Thyroid gland (tissue), 4 donors: Measurements from ENCODE around the gene PGLYRP3. TPM values are rescaled to one million over a fixed set of nuclear protein-coding genes. Genes with fewer than 3 reads are reported as not detected.

Experiments used
- DNase-seq, 2 donors: peaks; one replicate each; pipeline ENCODE4 v3.0.0-alpha.2; 2019
- H3K27ac ChIP-seq, 3 donors: fragments of 200-600 bp; sonication (generic); 1 replicate in 2 of 3; 2 replicates in 1 of 3; pipeline ENCODE4 v1.5.1; 2016 to 2019; ENCODE audit warnings: mild to moderate bottlenecking in 1 of 3, moderate library complexity in 1 of 3
- H3K27me3 ChIP-seq: fragments of 200-600 bp; sonication (generic); one replicate; pipeline ENCODE4 v1.5.1; 2019
- H3K36me3 ChIP-seq, 2 donors: fragments of 200-600 bp; sonication (generic); one replicate each; pipeline ENCODE4 v1.5.1; 2016 to 2019
- H3K4me1 ChIP-seq, 2 donors: fragments of 200-600 bp; sonication (generic); one replicate each; pipeline ENCODE4 v1.5.1; 2017 to 2019
- H3K4me3 ChIP-seq, 3 donors: fragments of 200-600 bp; sonication (generic); replicated peaks in 1 of 3; 1 replicate in 2 of 3; 2 replicates in 1 of 3; pipeline ENCODE4 v1.5.1; 2016; ENCODE audit warnings: mild to moderate bottlenecking in 1 of 3
- H3K9me3 ChIP-seq: fragments of 200-600 bp; sonication (generic); one replicate; pipeline ENCODE4 v1.5.1; 2017
- POLR2A ChIP-seq, 2 donors: fragments of 450-650 bp; IDR thresholded peaks; one replicate each; pipeline ENCODE4 v1.6.1; 2017; ENCODE audit warnings: antibody characterized with exemption in 2 of 2, mild to moderate bottlenecking in 2 of 2, moderate library complexity in 1 of 2
- WGBS, 2 donors: methylation state at CpG; one replicate each; pipeline ENCODE4 v1.1.5; 2017; 5-methylcytosine and 5-hydroxymethylcytosine counted together
- intact Hi-C: fragments of 100-400 bp; cut with DNase I; formaldehyde crosslinking; loops from one replicate; pipeline ENCODE4 v1.15.1; 2023
- total RNA-seq, 4 donors: library from RNA; depleted of rRNA; stranded (reverse); fragments of >200 nt; gene quantifications; one replicate each; pipeline ENCODE4 v1.2.3, GENCODE V29; 2016
- TF ChIP-seq, protein P1 (sequence below), 6 experiments: fragments of 200-600 bp in 3 of 6; fragments of 450-650 bp in 3 of 6; sonication (generic) in 3 of 6; IDR thresholded peaks; one replicate each; pipeline ENCODE4 v1.5.1; 2016 to 2019; ENCODE audit warnings: antibody characterized with exemption in 6 of 6, mild to moderate bottlenecking in 2 of 6, inconsistent platforms in 1 of 6, moderate library complexity in 1 of 6

PGLYRP3 gene
- total RNA-seq, 4 donors from 2014 or later, result not detected

DNA sequence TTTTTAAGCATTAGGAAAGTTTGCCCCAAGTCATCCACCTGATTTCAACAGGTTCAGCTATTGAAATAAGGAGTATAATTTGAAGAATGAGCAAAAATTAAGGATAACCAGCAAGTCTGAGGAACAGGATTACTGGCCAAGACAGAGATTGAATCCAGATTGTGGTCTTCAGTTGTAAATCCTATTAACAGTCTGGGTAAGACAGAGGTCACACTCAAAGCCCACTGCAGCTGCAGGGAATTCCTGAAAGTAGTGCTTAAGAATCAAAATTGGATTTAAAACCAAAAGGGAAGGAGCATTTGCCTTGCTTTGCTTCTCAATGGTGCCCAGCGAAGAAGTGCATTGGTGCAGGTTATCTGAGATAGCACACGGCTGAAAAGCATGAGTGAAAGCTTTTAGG, 59.7 kb downstream of the PGLYRP3 start:
- H3K4me3 ChIP-seq, result no peak overlapping the region
- no peak overlapping the region for H3K27ac ChIP-seq
- H3K4me1 ChIP-seq, result no peaks in the 10 kb centered on the region
- TF ChIP-seq, protein P1, sequence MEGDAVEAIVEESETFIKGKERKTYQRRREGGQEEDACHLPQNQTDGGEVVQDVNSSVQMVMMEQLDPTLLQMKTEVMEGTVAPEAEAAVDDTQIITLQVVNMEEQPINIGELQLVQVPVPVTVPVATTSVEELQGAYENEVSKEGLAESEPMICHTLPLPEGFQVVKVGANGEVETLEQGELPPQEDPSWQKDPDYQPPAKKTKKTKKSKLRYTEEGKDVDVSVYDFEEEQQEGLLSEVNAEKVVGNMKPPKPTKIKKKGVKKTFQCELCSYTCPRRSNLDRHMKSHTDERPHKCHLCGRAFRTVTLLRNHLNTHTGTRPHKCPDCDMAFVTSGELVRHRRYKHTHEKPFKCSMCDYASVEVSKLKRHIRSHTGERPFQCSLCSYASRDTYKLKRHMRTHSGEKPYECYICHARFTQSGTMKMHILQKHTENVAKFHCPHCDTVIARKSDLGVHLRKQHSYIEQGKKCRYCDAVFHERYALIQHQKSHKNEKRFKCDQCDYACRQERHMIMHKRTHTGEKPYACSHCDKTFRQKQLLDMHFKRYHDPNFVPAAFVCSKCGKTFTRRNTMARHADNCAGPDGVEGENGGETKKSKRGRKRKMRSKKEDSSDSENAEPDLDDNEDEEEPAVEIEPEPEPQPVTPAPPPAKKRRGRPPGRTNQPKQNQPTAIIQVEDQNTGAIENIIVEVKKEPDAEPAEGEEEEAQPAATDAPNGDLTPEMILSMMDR (IDR thresholded peaks at IDR 0.05), result no peak
- TF ChIP-seq POLR2A (IDR thresholded peaks at IDR 0.05), result no peak
- 43 to 91% methylated on average over 2 of the region's 2 CpGs for WGBS, 2 donors
- intact Hi-C loops, result no loop called here
- H3K36me3 ChIP-seq, result no peaks in the 10 kb centered on the region
- no peak for DNase-seq
- H3K9me3 ChIP-seq, result no peaks in the 10 kb centered on the region
- H3K27me3 ChIP-seq, result no peaks in the 10 kb centered on the region

DNA sequence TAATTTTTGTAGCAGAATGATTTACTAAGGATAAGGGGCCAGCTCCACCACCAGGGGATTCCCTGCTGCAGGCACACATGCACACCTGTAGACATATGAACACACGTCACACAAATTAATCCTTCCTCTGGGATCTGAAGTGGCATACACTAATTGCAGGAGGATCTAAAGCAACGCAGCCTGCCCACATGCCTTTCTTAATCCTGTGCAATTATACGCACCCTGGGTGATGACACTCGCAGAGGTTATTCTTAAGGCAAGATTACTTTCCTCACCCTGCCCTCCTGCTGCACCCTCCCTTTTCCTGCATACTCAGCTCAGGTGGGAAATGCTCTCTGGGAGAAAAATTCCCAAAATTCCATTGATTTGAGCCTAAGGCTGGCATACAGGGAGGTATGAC, 60.8 kb downstream of the PGLYRP3 start:
- Histone ChIP-seq H3K4me1 (no peaks in the 10 kb centered on the region), H3K9me3 (no peaks in the 10 kb centered on the region), H3K27ac (no peak overlapping the region), H3K27me3 (no peaks in the 10 kb centered on the region), H3K4me3 (no peak overlapping the region), H3K36me3 (no peaks in the 10 kb centered on the region)
- intact Hi-C loops, result no loop called here
- DNase-seq, result no peak
- TF ChIP-seq POLR2A (IDR thresholded peaks at IDR 0.05), result no peak
- TF ChIP-seq, protein P1 (IDR thresholded peaks at IDR 0.05), result no peak
- WGBS, 2 donors, result 83 to 84% methylated on average over 4 of the region's 4 CpGs

DNA sequence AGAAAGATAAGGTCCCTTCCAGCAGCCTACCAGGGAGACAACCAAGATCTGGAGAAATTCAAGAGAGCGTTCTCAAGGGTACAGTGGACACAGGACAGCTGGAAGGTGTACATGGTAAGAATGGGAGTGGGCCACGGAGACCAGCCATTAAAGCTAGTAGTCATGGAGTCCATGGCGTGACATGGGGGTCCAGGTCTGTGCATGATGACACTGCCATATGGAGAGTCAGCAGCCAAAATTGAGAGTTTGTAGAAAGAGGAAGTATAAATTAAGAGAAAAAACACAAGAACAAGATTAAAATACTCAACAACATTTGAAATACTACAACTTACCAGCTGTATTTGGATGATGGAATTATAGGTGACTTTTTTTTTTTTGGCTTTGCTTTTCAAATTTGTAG, 61.2 kb downstream of the PGLYRP3 start:
- TF ChIP-seq POLR2A (IDR thresholded peaks at IDR 0.05), result no peak
- TF ChIP-seq, protein P1 (IDR thresholded peaks at IDR 0.05), result no peak
- Histone ChIP-seq H3K4me1 (no peaks in the 10 kb centered on the region), H3K9me3 (no peaks in the 10 kb centered on the region), H3K36me3 (no peaks in the 10 kb centered on the region), H3K27me3 (no peaks in the 10 kb centered on the region), H3K27ac (no peak overlapping the region), H3K4me3 (no peak overlapping the region)
- 91 to 98% methylated on average over 3 of the region's 3 CpGs for WGBS, 2 donors
- DNase-seq, result no peak
- intact Hi-C loops, result no loop called here

DNA sequence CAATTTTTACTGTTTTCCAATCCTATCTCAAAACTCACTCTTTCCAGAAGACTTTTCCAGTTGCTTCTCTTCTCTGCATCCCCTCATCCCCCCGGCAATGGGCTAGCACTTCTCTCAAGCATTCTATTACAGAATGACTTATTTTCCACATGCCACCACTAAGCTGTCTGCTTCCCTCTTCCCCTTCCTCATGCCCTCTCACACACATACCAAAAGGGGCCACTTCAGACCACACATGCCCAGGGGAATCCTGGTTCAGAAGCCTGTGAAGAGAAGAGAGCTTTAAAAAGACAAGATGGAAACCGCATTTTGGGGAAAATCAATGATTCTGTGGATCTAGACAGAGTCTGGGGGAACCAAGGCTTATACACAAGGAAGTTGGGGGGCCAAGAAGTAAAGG, 61.7 kb downstream of the PGLYRP3 start:
- H3K9me3 ChIP-seq, result no peaks in the 10 kb centered on the region
- no peak for DNase-seq
- intact Hi-C loops, result no loop called here
- no peak overlapping the region for H3K27ac ChIP-seq
- no peak overlapping the region for H3K4me3 ChIP-seq
- 79 to 80% methylated on average over 2 of the region's 2 CpGs for WGBS, 2 donors
- H3K36me3 ChIP-seq, result no peaks in the 10 kb centered on the region
- H3K27me3 ChIP-seq, result no peaks in the 10 kb centered on the region
- no peaks in the 10 kb centered on the region for H3K4me1 ChIP-seq
- no peak for TF ChIP-seq POLR2A (IDR thresholded peaks at IDR 0.05)
- TF ChIP-seq, protein P1 (IDR thresholded peaks at IDR 0.05), result no peak

DNA sequence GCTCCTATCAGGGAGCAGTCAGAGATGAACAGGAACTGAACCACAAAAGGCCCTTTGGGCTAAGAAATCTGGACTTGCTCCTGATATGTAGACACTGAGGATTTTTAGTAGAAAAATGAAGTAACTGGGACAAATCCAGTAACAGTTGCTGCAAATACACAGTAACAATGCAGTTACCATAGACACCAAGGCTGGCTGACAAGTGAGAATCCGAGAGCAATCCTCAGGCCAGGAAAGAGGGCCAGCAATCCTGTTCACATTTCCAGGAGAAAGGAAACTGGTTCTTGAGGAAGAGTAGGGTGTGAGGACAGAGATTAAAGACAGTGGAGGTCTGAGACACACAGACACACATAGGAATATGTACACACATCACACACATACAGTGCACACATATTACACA, 62.6 kb downstream of the PGLYRP3 start:
- Histone ChIP-seq H3K36me3 (no peaks in the 10 kb centered on the region), H3K27ac (no peak overlapping the region), H3K27me3 (no peaks in the 10 kb centered on the region), H3K4me3 (no peak overlapping the region), H3K4me1 (no peaks in the 10 kb centered on the region), H3K9me3 (no peaks in the 10 kb centered on the region)
- intact Hi-C loops, result no loop called here
- DNase-seq, result no peak
- TF ChIP-seq POLR2A (IDR thresholded peaks at IDR 0.05), result no peak
- TF ChIP-seq, protein P1 (IDR thresholded peaks at IDR 0.05), result no peak
- WGBS, 2 donors, result 58 to 63% methylated on average over 1 of the region's 1 CpG
